Transverse colon (tissue), 3 donors: Measurements from ENCODE around the gene EEFSEC.

Experiments used
- CTCF ChIP-seq, 5 experiments: fragments of 200-600 bp in 3 of 5; fragments of 450-650 bp in 2 of 5; sonication (generic) in 3 of 5; IDR thresholded peaks; 1 replicate in 2 of 5; 2 replicates in 3 of 5; pipeline ENCODE4 v1.5.1; 2016 to 2017; ENCODE audit warnings: antibody characterized with exemption in 5 of 5, inconsistent platforms in 3 of 5, mild to moderate bottlenecking in 2 of 5, moderate library complexity in 1 of 5
- POLR2A ChIP-seq: fragments of 450-650 bp; IDR thresholded peaks from one replicate; pipeline ENCODE4 v1.6.1; 2016; ENCODE audit warnings: antibody characterized with exemption, mild to moderate bottlenecking, moderate library complexity

DNA sequence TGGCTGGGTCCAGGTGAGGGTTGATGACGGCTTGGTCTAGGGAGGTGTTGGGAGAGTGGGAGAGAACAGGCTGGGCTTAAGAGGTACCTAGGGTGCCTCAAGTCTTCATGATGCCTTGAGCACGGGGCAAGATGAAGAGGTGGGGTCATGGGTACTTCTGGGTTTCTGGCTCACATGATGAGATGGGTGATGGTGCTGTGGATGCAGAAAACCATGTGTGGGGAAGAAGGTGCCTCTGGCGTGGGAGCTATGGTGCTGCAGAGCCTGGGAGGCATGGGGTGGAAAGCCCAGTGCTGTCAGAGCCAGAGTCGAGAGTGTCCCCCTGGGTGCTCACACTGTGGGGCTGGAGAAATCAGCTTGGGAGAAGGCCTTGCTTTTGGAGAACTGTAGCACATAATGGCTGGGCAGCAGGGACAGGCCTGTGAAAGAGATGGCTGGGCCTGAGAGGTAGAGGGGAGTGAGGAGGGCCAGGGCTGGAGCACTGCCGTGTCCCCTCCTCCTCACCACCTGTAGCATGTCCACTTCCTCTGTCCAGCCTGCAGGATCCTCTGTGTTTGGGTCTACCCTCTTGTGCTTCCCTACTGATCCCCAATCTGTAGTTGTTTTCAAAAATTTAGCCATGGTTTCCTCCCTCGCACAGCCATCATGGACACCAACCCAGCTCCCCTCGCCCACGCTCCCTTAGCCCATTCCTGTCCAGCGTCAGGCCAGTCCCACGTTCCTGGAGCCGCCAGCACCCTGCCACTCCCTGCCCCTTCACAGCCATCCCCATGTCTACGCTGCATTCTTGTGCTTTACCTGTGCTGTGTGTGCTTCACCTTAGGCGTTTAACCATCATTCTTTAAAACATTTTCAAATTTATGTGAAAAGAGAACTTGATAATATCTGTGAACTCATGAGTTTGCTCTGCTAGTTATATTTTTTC is 132.0 kb downstream of the EEFSEC start:
- no peak for TF ChIP-seq CTCF (IDR thresholded peaks at IDR 0.05)
- no peak for TF ChIP-seq POLR2A
